Femur (tissue), 1 donor: ENCODE results near the gene TP63.
"Not testable (repeated sequence)": the region's sequence is repeated elsewhere in the genome, so short reads cannot be mapped to it uniquely, and the experiment has no call there.

Source experiments
- DNase-seq: peaks from one replicate; pipeline ENCODE4 v3.0.0-alpha.2; 2017

The TP63 gene

GRCh38 chr3:189631373-189631408 lies at the start of gene TP63:
TSS of gene TP63 (plus strand) at chr3:189631389. CDS start at chr3:189631516, 127 bp downstream.
- no peak for DNase-seq

- no peak for DNase-seq
Observed at GRCh38 chr3:189582179-189582578, 49.0 kb upstream of the TP63 start.

- no peak for DNase-seq
Observed at GRCh38 chr3:189584645-189585044, 46.5 kb upstream of the TP63 start.

GRCh38 chr3:189586941-189587663 lies 44.1 kb upstream of the TP63 start:
- DNase-seq, result no peak

- DNase-seq, result no peak
Observed at GRCh38 chr3:189587664-189588040, 43.5 kb upstream of the TP63 start.

- DNase-seq, result no peak
Observed at GRCh38 chr3:189588070-189588469, 43.1 kb upstream of the TP63 start.

- DNase-seq, result no peak
Observed at GRCh38 chr3:189588475-189589178, 42.6 kb upstream of the TP63 start.

GRCh38 chr3:189589179-189589569 lies 42.0 kb upstream of the TP63 start:
- no peak for DNase-seq

- no peak for DNase-seq
Observed at GRCh38 chr3:189590223-189590622, 41.0 kb upstream of the TP63 start.

GRCh38 chr3:189593581-189593980 lies 37.6 kb upstream of the TP63 start:
- DNase-seq, result no peak

GRCh38 chr3:189596078-189596979 lies 34.9 kb upstream of the TP63 start:
- DNase-seq, result not testable (repeated sequence)

- DNase-seq, result no peak
Observed at GRCh38 chr3:189597918-189598317, 33.3 kb upstream of the TP63 start.

- no peak for DNase-seq
Observed at GRCh38 chr3:189598530-189599225, 32.5 kb upstream of the TP63 start.

- no peak for DNase-seq
Observed at GRCh38 chr3:189602471-189602870, 28.7 kb upstream of the TP63 start.

GRCh38 chr3:189605717-189606116 lies 25.5 kb upstream of the TP63 start:
- no peak for DNase-seq

- no peak for DNase-seq
Observed at GRCh38 chr3:189606774-189607173, 24.4 kb upstream of the TP63 start.

GRCh38 chr3:189612641-189613040 lies 18.5 kb upstream of the TP63 start:
- not testable (repeated sequence) for DNase-seq

- DNase-seq, result no peak
Observed at GRCh38 chr3:189613122-189613521, 18.1 kb upstream of the TP63 start.

GRCh38 chr3:189621948-189622603 lies 9.1 kb upstream of the TP63 start:
- no peak for DNase-seq

GRCh38 chr3:189622629-189623028 lies 8.6 kb upstream of the TP63 start:
- DNase-seq, result no peak

GRCh38 chr3:189624130-189624529 lies 7.1 kb upstream of the TP63 start:
- DNase-seq, result no peak

GRCh38 chr3:189625071-189625470 lies 6.1 kb upstream of the TP63 start:
- no peak for DNase-seq

GRCh38 chr3:189625572-189625971 lies 5.6 kb upstream of the TP63 start:
- peak; percentile 25 for DNase-seq
